ENCODE measurements around the gene REPIN1.

DNA sequence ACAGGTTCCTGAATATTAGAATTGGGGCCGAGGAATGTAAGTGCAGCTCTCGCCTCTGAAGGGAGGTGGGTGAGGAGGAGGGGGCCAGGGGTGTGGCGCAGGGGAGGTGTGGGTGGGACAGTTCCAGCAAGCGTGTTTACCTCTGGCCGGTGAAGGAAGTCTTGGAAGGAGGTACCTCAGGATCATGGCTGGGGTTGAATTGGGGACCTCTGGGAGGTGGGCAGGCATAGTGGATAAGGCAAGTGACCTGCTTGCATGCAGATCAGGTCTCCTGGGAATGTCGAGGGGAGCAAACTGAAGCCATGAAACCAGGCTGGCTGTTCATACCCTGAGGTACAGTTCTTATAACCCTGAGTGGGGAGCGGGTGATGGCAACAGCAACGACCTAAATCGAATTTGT lies 12.5 kb downstream of the REPIN1 start:
- TF ChIP-seq, protein P1, sequence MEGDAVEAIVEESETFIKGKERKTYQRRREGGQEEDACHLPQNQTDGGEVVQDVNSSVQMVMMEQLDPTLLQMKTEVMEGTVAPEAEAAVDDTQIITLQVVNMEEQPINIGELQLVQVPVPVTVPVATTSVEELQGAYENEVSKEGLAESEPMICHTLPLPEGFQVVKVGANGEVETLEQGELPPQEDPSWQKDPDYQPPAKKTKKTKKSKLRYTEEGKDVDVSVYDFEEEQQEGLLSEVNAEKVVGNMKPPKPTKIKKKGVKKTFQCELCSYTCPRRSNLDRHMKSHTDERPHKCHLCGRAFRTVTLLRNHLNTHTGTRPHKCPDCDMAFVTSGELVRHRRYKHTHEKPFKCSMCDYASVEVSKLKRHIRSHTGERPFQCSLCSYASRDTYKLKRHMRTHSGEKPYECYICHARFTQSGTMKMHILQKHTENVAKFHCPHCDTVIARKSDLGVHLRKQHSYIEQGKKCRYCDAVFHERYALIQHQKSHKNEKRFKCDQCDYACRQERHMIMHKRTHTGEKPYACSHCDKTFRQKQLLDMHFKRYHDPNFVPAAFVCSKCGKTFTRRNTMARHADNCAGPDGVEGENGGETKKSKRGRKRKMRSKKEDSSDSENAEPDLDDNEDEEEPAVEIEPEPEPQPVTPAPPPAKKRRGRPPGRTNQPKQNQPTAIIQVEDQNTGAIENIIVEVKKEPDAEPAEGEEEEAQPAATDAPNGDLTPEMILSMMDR (IDR thresholded peaks at IDR 0.05), result no peak
- TF ChIP-seq POLR2A (IDR thresholded peaks at IDR 0.05) (no peak), EP300 (IDR thresholded peaks at IDR 0.05) (no peak)
